Pancreas (tissue), 10 donors: ENCODE measurements around the gene GNAQ. TPM values are rescaled to one million over a fixed set of nuclear protein-coding genes. Genes with fewer than 3 reads are reported as not detected.

Experiments
- ATAC-seq, 4 donors: fragments of 200-7000 bp; cut with Tn5 transposase; one replicate each; pipeline versions ENCODE4 v1.8.0 to v1.9.1; 2020; ENCODE audit warnings: mild to moderate bottlenecking in 4 of 4, moderate library complexity in 4 of 4
- DNase-seq, 6 donors: peaks; one replicate each; pipeline ENCODE4 v3.0.0-alpha.2; 2020
- FAIRE-seq: peaks from 2 replicates; lab custom pipeline; 2012; peaks lifted over from hg19 to GRCh38; lab: Jason Lieb, UNC
- H3K27ac ChIP-seq, 4 donors: fragments of 200-600 bp; sonication (generic); 1 replicate in 3 of 4; 2 replicates in 1 of 4; pipeline versions ENCODE4 v1.5.0 to v1.8.0; 2020
- H3K27me3 ChIP-seq, 4 donors: fragments of 200-600 bp; one replicate each; pipeline ENCODE4 v1.8.0; 2021
- H3K36me3 ChIP-seq, 3 donors: fragments of 200-600 bp; sonication (generic) in 1 of 3; one replicate each; pipeline versions ENCODE4 v1.5.0 to v1.8.0; 2020 to 2021
- H3K4me1 ChIP-seq, 3 donors: fragments of 200-600 bp; one replicate each; pipeline ENCODE4 v1.8.0; 2021
- H3K4me3 ChIP-seq, 4 donors: fragments of 200-600 bp; sonication (generic) in 2 of 4; one replicate each; pipeline versions ENCODE4 v1.5.0 to v1.8.0; 2020 to 2021
- H3K9me3 ChIP-seq, 4 donors: fragments of 200-600 bp; one replicate each; pipeline ENCODE4 v1.8.0; 2021
- WGBS, 2 donors: extraction: QIAGEN DNeasy Blood & Tissue Kit; methylation state at CpG; one replicate each; pipeline ENCODE4 v1.1.7; 2013; 5-methylcytosine and 5-hydroxymethylcytosine counted together
- intact Hi-C, 3 donors: fragments of 100-400 bp; cut with DNase I; formaldehyde crosslinking; loops; one replicate each; pipeline versions ENCODE4 v1.11.1 to v1.14.2; 2022
- polyA plus RNA-seq, 2 donors: library from polyadenylated mRNA; stranded (reverse); fragments of 200-250 nt; gene quantifications; one replicate each; pipeline ENCODE4 v1.2.3, GENCODE V29; 2013
- total RNA-seq, 6 donors: library from RNA; stranded (reverse); fragmentation: NEBNext Ultra II Directional in 4 of 6; extraction: Animal tissue kit (Norgen Biotek cat#: 25700) in 4 of 6; gene quantifications; one replicate each; pipeline versions ENCODE4 v1.2.1 to v1.2.4, GENCODE V29; 2021 to 2023
- TF ChIP-seq, protein P1 (sequence below), 4 donors: fragments of 200-600 bp; sonication (generic) in 3 of 4; IDR thresholded peaks; one replicate each; pipeline versions ENCODE4 v1.5.0 to v1.8.0; 2021; ENCODE audit warnings: antibody characterized with exemption in 4 of 4
- donor health status: healthy with polysubstance abuse.
- donor health status: DM: no; HTN: no; CAD: no; lungs with moderate emphysema.
- donor health status: DM: no; HTN: no; CAD: no.
- donor health status: control.
- donor health status: control.
- donor health status: Bipolar disorder and iron deficiency.
- donor health status: DM: yes; HTN: yes; CAD: no.
- donor health status: DM: no; HTN: no; CAD: no.
- donor health status: DM: no; HTN: no; CAD: no.
- donor health status: DM: yes; HTN: yes; CAD: no.

GNAQ gene
- total and polyA plus RNA-seq, 8 donors: 6.7 to 33.8 (median 18.2) TPM

DNA sequence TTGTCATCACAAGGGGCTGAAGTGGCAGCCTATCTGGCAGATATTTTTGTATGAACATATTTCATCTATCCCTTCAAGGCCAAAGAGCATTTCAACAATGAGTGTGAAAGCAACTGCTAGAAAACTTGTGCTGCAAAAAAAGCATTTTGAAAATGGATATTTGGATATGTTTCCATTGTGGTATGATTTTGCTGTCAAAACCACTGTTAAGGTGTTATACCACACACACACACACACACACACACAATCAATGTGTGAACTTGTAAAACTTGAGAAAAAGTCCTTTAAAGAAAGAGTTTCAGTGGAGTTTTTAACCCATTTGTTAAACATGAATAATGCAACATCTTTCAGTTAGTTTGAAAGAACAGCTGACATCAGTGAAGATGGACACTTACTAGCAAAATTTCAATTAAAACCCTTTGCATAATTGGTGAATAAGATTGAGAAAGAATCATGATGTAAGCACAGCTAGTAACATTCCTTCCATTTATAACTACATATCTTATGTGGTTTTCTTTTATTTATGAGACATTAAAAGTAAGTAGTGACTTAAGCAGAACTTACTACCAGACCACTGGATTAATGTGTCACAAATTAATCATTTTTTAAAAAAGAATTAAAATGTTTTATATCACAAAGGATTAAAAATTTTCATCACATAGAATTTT is 200.9 kb downstream of the GNAQ start:
- FAIRE-seq (no peak), ATAC-seq (no peak), DNase-seq (no peak)
- H3K4me1 ChIP-seq: peaks cover 0 to 10% (median 7%) of the 10 kb centered on the region in 3 donors
- no peak overlapping the region for H3K4me3 ChIP-seq
- no peaks in the 10 kb centered on the region for H3K9me3 ChIP-seq
- H3K36me3 ChIP-seq: no peaks in the 10 kb centered on the region
- no peaks in the 10 kb centered on the region for H3K27me3 ChIP-seq
- TF ChIP-seq, protein P1, sequence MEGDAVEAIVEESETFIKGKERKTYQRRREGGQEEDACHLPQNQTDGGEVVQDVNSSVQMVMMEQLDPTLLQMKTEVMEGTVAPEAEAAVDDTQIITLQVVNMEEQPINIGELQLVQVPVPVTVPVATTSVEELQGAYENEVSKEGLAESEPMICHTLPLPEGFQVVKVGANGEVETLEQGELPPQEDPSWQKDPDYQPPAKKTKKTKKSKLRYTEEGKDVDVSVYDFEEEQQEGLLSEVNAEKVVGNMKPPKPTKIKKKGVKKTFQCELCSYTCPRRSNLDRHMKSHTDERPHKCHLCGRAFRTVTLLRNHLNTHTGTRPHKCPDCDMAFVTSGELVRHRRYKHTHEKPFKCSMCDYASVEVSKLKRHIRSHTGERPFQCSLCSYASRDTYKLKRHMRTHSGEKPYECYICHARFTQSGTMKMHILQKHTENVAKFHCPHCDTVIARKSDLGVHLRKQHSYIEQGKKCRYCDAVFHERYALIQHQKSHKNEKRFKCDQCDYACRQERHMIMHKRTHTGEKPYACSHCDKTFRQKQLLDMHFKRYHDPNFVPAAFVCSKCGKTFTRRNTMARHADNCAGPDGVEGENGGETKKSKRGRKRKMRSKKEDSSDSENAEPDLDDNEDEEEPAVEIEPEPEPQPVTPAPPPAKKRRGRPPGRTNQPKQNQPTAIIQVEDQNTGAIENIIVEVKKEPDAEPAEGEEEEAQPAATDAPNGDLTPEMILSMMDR (IDR thresholded peaks at IDR 0.05): no peak
- intact Hi-C loops: no loop called here
- no peak overlapping the region for H3K27ac ChIP-seq

DNA sequence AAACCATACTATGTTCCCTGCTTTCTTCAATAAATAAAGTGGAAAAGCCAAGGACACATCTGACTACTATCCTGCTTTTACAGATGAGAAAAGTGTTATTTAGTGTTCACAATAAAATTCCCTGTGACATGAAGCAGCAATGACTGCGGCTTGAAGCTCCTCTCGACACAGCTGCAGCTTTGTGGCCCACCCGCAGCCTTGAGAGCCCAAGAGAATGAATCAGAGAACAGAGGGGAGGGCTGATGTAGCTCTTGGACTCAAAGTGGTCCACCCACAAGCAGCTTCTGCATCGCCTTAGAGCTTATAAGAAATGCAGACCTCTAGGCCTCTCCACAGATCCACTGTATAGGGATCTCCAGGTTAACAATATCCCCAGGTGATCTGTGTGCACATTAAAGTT is 202.2 kb downstream of the GNAQ start:
- 94 to 96% methylated on average over 4 of the region's 4 CpGs for WGBS, 2 donors
- FAIRE-seq: no peak
- Histone ChIP-seq H3K9me3 (no peaks in the 10 kb centered on the region), H3K27ac (no peak overlapping the region), H3K4me1 (peaks cover 0 to 10% (median 7%) of the 10 kb centered on the region in 3 donors), H3K27me3 (no peaks in the 10 kb centered on the region), H3K36me3 (no peaks in the 10 kb centered on the region), H3K4me3 (no peak overlapping the region)
- intact Hi-C loops: no loop called here
- TF ChIP-seq, protein P1 (IDR thresholded peaks at IDR 0.05): no peak
- ATAC-seq: peak in 1 of 4 donors; percentile 54
- DNase-seq: no peak

DNA sequence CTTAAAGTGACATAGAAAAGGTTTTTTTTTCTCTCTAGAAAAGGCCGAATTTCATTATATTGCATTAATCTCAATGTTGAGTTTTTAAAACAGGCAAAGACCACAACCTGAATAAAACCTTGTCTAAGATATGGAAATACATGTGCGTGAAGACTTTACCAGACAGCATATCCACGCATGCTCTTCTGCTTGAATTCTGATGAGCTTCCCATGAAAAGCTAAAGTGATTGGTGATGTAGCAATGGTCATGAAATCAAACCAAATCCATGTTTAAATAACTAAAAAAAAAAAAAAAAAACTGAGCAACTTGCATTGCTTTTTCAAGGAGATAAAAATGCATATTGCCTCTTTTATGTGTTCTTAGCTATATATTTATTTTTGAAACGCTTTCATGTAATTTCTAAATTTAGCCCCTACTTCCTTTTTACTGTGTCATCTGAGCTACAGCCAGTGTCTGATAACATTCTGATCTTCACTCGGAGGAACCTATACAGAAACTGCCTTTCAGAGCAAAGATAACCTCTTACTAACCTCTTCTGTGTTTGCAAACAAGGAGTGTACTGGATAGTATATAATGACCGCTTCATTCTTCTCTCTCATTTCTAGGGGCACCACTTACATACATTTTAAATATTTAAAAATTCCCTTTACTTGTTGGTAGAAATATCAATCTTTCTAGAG is 204.4 kb downstream of the GNAQ start:
- Histone ChIP-seq H3K4me1 (peaks cover 0 to 10% (median 7%) of the 10 kb centered on the region in 3 donors), H3K4me3 (no peak overlapping the region), H3K27ac (no peak overlapping the region), H3K27me3 (no peaks in the 10 kb centered on the region), H3K9me3 (no peaks in the 10 kb centered on the region), H3K36me3 (no peaks in the 10 kb centered on the region)
- TF ChIP-seq, protein P1 (IDR thresholded peaks at IDR 0.05): no peak
- intact Hi-C loops: no loop called here
- FAIRE-seq (no peak), ATAC-seq (peak in 2 of 4 donors; percentile 18 to 25), DNase-seq (no peak)
- 69 to 78% methylated on average over 6 of the region's 6 CpGs for WGBS, 2 donors

DNA sequence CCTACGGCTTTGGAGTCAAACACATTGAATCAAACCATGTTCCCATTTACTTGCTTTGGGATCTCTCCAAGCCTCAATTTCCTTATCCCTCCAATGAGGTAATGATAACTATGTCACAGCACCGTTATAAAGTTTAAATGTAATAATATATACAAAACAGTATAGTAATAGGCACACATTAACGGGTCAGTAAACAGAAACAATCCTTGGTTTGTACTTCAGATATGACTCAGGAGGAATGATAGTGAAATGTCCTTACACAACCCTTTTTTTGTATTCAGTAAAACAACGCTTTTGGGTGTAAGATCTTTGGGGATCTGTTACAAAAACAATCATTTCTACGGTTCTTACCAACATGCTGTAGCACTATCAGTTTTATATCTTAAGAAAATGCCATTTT is 205.0 kb downstream of the GNAQ start:
- FAIRE-seq: no peak
- intact Hi-C loops: no loop called here
- H3K27me3 ChIP-seq: no peaks in the 10 kb centered on the region
- no peak overlapping the region for H3K4me3 ChIP-seq
- 58 to 59% methylated on average over 5 of the region's 5 CpGs for WGBS, 2 donors
- peaks cover 0 to 10% (median 7%) of the 10 kb centered on the region in 3 donors for H3K4me1 ChIP-seq
- TF ChIP-seq, protein P1 (IDR thresholded peaks at IDR 0.05): no peak
- no peak overlapping the region for H3K27ac ChIP-seq
- no peak for DNase-seq
- no peak for ATAC-seq
- no peaks in the 10 kb centered on the region for H3K9me3 ChIP-seq
- no peaks in the 10 kb centered on the region for H3K36me3 ChIP-seq

DNA sequence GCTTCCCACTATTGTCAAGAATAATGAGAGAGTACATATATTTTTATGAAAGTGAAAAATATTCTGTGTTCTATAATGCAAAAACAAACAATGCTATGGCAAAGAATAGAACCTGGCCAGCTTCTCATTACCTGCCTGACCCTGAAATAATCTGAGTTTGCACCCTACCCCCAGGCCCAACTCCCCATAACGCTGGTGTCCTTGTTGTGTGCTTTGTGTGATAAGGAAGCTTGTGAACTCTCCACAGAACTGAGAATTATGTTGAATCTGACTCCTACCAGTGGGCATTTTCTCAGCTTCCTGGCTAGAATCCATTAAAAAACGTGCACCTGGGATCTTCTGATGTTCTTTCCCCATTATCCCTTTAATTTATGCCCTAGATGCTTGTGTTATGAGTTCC is 205.5 kb downstream of the GNAQ start:
- 23 to 45% methylated on average over 2 of the region's 2 CpGs for WGBS, 2 donors
- Histone ChIP-seq H3K36me3 (no peaks in the 10 kb centered on the region), H3K9me3 (no peaks in the 10 kb centered on the region), H3K4me1 (peaks cover 0 to 10% (median 7%) of the 10 kb centered on the region in 3 donors), H3K4me3 (no peak overlapping the region), H3K27me3 (no peaks in the 10 kb centered on the region), H3K27ac (no peak overlapping the region)
- ATAC-seq (peak in 2 of 4 donors; percentile 31 to 55), FAIRE-seq (no peak), DNase-seq (no peak)
- TF ChIP-seq, protein P1 (IDR thresholded peaks at IDR 0.05): no peak
- intact Hi-C loops: no loop called here
